Stimulated activated CD4-positive, alpha-beta T cell treated with anti-CD3 and anti-CD28 coated beads, Interleukin-1b, Interleukin-23, amount 100 ng/mL, for 4 hours (primary cell): ENCODE measurements around the gene METTL25.

Source experiments
- DNase-seq, 2 donors: peaks; one replicate each; pipeline ENCODE4 v3.0.0-alpha.2; 2020; ENCODE audit warnings: low read depth in 2 of 2

METTL25 gene

GRCh38 chr12:82470906-82471512 is 112.7 kb downstream of the METTL25 start:
- DNase-seq, result no peak

- DNase-seq, result no peak
Observed at GRCh38 chr12:82473111-82473754, 114.9 kb downstream of the METTL25 start.

- DNase-seq, result no peak
Observed at GRCh38 chr12:82474181-82474797, 116.0 kb downstream of the METTL25 start.

- DNase-seq, result no peak
Observed at GRCh38 chr12:82474798-82475184, 116.5 kb downstream of the METTL25 start.

GRCh38 chr12:82475211-82475610 is 116.9 kb downstream of the METTL25 start:
- DNase-seq, result no peak

GRCh38 chr12:82476511-82476910 is 118.2 kb downstream of the METTL25 start:
- no peak for DNase-seq

GRCh38 chr12:82479511-82479910 is 121.2 kb downstream of the METTL25 start:
- DNase-seq, result no peak

- no peak for DNase-seq
Observed at GRCh38 chr12:82480606-82481005, 122.3 kb downstream of the METTL25 start.

- DNase-seq, result no peak
Observed at GRCh38 chr12:82481954-82482353, 123.6 kb downstream of the METTL25 start.

GRCh38 chr12:82486524-82487235 is 128.4 kb downstream of the METTL25 start:
- DNase-seq, result no peak

GRCh38 chr12:82504409-82504808 is 146.1 kb downstream of the METTL25 start:
- DNase-seq, result no peak

- no peak for DNase-seq
Observed at GRCh38 chr12:82505150-82505549, 146.8 kb downstream of the METTL25 start.

GRCh38 chr12:82507686-82508085 is 149.4 kb downstream of the METTL25 start:
- DNase-seq, result no peak

GRCh38 chr12:82510386-82510785 is 152.1 kb downstream of the METTL25 start:
- DNase-seq, result no peak

GRCh38 chr12:82514880-82515279 is 156.6 kb downstream of the METTL25 start:
- DNase-seq, result no peak

- DNase-seq, result no peak
Observed at GRCh38 chr12:82515652-82516051, 157.3 kb downstream of the METTL25 start.

GRCh38 chr12:82517027-82517426 is 158.7 kb downstream of the METTL25 start:
- no peak for DNase-seq

GRCh38 chr12:82517808-82518207 is 159.5 kb downstream of the METTL25 start:
- DNase-seq, result no peak

- DNase-seq, result no peak
Observed at GRCh38 chr12:82519510-82519909, 161.2 kb downstream of the METTL25 start.

GRCh38 chr12:82522285-82522684 is 164.0 kb downstream of the METTL25 start:
- DNase-seq, result no peak

GRCh38 chr12:82522762-82523161 is 164.4 kb downstream of the METTL25 start:
- DNase-seq, result no peak

- DNase-seq, result no peak
Observed at GRCh38 chr12:82523996-82524395, 165.7 kb downstream of the METTL25 start.

- no peak for DNase-seq
Observed at GRCh38 chr12:82524641-82525040, 166.3 kb downstream of the METTL25 start.
